ENCODE measurements around the gene ELOVL6.
A peak's percentile ranks its signal among the peaks of the same experiment; 100 is the strongest.
"Not testable (repeated sequence)": the region's sequence is repeated elsewhere in the genome, so short reads cannot be mapped to it uniquely, and the experiment has no call there.

The ELOVL6 gene

DNA sequence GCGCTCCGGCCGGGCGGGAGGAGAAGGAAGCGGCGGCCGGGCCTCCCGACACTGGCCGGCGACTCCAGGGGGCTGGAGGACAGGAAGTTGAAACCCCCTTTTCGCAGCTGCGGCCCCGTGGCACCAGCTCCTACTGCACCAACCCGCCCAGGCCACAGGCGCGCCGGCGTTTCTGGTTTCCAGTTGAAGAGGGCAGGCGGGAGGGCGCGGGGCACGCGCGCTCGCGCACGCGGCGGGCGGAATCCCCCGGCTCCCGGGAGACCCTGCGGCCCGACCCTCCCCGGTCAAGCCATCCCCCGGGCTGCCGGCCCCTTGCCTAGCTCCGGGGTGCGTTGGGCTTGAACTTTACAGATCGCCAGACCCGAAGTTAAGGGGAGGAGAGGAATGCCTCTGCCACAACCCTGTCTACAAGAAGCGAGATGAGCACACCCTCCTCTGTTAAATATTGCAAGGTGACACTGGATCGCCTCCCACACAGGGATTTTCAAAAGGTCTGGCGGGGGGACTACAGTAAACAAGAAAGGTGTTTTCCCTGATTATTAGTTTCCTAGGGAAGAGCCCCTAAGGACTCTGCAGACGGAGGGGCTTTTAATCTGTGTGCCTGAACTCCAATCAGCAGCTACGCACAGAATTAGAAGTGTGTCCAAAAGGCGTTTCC lies 1.4 kb downstream of the ELOVL6 start:
- DNase-seq (ENCODE audit: low read depth) = no peak

DNA sequence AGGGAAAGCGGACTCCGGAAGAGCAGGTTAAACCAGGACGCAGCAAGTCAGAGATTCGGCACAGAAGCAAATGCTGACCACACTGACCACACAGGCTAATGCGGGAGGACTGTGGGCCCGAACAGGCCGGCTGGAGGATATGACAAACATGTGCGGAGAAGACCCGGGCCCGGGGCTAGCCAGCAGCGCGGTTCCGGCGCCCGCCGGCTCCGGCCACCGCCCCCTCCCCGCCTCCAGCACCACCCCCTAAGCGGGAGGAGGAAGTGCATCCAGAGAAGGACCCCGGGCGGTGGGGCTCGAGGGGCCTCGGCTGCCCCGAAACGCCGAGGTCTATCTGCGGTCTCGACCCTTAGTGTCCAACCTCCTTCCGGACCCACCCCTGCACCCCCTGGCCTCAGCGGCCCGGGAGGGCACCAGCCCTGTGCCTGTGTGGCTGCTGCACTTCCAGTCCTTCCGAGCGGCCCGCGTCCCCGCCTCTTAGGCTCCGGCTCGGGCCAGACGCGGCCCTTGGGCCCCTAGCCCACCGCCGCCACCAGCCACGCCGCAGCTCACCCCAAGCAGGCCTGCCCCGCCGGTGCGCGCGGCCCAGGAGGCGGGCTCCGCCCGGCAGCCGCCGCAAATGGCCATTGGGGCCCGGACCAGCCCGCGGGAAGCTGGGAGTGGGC lies 2.1 kb downstream of the ELOVL6 start:
- no peak for DNase-seq (ENCODE audit: low read depth)

DNA sequence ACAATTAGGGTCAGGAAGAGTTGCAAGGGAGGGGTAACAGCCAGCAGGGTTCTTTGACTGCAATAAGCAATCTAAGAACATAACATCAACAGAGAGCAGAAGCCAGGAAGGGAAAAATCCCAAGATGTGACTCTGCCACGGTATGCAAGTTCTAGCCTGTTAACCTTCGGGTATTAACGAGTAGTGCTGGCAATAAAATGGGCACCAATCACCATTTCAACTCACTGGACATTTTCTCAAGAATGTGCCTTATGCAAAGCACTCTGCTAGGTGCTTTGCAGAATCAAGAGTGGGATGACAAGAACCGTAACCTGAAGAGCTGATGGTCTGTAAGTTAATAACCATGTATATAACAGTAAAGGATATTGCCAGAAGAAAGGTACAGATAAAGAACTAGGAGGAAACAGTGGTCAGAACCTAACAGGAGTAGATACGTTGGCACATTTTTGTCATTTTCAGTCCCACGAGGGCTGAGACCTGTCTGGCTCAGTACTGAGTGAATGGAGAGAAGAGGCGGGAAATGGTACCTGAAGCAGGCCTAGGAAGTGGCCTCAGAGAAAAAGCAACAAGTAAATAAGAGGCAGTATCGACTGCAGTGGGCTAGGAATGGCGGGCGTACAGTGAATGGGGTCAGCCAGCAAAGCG lies 2.7 kb downstream of the ELOVL6 start:
- no peak for DNase-seq (ENCODE audit: low read depth)

DNA sequence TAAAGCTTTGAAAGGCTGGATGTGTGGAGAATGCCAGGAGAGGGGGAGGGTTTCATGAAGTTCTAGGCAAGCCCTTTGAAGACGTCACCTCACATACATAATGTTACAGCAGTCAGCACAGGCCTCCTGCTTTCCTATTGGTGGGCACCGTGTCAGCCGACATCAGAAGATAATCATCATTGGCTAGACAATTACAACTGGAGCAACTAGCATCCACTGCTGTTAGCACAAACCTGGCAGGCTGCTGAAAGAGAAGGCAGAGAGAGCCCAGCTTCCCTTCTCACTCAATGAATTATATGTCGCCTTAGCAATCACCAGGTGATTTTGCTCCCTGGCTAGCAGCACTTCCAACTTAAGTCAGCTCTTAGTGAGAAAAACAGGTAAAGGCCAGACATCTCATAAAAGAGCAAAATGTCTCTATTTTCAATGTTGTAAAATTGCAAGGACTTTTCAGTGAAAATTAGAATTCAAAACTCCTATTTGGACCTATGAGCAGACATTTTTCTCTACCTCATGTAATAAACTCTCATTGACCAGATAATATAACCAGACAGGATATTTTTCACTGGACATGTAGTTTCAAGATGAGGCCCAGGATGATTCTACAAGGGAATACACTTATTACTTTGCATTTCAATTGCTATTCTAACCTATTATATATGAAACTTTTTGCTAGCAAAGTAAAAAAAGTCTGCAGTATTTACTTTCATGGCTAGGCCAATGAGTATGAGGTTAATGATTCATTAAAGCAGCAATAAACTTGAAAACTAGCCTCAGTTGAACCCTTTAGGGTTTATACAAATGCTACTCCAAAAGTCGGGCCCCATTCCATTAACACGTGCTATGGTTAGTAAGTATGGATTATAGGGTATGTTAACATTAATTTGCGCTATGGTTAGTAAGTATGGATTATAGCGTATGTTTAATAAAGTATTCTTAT lies 4.3 kb downstream of the ELOVL6 start:
- DNase-seq (ENCODE audit: low read depth) = no peak

DNA sequence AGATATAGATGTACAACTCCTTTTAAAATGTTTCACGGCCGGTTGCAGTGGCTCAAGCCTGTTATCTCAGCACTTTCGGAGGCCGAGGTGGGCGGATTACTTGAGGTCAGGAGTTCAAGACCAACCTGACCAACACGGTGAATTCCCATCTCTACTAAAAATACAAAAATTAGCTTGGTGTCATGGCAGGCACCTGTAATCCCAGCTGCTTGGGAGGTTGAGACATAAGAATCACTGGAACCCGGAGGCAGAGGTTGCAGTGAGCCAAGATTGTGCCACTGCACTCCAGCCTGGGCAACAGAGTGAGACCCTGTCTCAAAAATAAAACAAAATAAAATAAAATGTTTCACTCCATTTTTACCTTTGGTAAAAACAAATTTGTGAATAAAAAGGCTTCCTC lies 5.1 kb downstream of the ELOVL6 start:
- not testable (repeated sequence) for DNase-seq (ENCODE audit: low read depth)

DNA sequence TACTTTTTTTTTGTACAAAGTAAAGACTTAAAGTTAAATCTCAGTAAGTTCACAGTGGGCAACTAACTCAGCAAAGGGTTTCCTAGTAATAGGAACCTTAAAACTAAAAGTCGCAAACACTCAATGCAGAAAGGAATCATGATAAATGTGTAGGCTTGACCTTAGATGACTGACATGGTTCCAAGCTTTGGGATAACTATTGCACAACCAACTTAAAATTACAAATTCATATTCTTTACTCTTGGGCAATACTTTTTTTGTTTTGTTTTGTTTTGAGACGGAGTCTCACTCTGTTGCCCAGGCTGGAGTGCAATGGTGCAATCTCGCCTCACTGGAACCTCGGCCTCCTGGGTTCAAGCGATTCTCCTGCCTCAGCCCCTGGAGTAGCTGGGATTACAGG lies 8.2 kb downstream of the ELOVL6 start:
- no peak for DNase-seq (ENCODE audit: low read depth)

DNA sequence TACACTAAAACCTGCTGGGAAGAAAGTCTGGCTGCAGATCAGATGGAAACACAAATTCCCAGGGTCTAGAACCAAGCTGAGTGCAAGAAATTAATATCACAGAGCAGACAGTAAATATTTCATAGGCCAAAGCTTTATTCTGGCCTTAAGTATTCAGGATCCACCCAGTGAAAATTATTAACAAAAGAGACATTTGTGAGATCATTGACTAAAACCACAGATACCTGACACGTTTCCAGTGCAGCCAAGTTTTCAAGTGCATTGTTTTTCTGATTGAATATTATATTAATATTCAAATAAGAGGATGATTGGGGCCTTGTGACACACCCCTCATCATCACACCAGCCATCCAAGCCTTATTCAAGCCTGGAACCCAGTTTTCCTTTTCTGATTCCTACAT lies 10.3 kb downstream of the ELOVL6 start:
- DNase-seq (ENCODE audit: low read depth) = no peak

DNA sequence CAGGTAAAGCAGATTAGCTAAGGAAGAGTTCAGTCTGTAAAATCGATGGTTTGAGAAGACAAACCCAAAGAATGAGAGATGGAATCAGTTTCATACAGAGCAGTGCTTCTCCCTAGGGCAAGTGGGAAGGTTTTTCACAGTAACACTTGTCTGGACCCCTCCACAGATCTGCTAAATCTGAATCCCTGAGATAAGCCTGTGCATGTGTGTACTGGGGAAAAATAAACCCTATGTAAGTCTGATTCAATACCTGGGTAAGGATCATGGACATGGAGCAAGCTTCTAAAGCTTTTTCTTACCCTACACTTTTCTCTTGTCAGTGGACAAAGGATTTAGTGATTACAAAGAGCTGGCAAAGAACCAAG lies 13.6 kb downstream of the ELOVL6 start:
- no peak for DNase-seq (ENCODE audit: low read depth)

DNA sequence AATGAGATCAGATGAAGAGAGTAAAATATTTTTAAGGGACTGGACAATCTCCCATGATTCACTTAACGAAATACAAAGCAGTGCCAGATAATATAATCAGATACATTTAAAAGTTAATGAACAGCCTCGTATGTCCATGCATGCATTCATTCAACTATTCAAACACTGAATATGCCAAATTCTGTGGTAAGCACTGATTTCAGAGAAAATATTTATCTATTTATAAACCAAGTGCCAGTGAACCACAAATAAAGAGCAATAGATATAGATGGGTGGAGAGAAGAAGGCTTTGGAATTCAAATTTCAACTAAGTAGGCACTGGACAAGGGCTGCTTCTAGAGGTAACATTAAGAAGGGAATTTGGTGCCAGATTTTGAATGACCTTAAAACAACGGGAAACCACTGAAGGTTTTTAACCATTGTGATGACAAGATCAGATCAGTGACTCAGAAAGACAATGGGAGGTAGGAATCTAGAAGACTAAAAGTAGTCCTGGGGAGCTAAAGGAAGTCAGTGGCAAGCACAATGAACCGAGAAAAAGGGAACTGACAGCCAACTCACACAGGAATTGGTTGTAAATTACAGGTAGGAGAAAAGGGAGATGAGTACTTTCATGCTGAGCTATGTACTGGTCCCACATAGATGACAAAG lies 14.2 kb downstream of the ELOVL6 start:
- no peak for DNase-seq (ENCODE audit: low read depth)

DNA sequence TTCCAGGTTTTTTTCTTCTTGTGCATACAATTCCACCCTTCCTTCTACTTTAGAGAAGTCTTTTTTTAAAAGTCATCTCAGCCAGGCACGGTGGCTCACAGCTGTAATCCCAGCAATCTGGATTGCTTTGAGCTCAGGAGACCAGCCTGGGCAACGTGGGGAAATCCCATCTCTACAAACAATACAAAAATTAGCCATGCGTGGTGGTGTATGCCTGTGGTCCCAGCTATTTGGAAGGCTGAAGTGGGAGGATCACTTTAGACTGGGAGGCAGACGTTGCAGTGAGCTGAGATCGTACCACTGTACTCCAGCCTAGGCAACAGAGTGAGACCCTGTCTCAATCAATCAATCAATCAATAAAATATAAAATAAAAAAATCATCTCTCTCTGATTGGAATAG lies 14.8 kb downstream of the ELOVL6 start:
- no peak for DNase-seq (ENCODE audit: low read depth)

DNA sequence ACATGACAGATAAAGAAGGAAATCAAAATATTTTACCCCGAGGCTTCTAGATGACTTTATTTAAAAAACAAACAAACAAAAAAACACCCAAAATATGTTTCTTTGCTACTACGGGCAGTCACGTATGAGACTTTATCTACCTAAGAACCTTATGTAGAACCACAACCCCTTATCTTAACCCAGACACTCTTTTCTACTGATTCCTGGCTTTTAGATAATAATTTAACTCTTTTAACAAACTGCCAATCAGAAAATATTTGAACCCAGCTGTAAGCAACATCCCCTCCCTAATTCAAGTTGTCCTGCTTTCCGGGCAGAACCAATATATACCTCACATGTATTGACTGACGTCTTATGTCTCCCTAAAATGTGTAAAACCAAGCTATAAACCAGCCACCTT lies 15.4 kb downstream of the ELOVL6 start:
- DNase-seq (ENCODE audit: low read depth) = no peak

DNA sequence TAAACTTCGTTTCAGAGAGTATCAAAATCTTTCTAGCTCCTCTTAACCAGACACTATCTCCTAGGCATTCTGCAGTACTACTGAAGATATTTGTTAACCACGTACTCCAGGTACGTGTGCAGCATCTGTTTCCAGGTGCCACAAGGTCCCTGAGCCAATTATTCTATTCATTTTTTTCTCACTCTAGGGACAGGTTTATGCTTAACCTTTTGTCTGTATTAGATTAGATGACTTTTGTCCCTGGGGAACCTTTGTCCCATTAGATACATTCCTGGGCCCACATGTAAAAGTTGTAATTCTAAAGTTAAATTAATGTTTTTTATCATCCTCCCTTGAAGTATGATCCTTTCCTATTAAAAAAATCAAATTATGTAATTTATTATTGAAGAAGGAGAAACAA lies 16.5 kb downstream of the ELOVL6 start:
- DNase-seq (ENCODE audit: low read depth) = no peak

DNA sequence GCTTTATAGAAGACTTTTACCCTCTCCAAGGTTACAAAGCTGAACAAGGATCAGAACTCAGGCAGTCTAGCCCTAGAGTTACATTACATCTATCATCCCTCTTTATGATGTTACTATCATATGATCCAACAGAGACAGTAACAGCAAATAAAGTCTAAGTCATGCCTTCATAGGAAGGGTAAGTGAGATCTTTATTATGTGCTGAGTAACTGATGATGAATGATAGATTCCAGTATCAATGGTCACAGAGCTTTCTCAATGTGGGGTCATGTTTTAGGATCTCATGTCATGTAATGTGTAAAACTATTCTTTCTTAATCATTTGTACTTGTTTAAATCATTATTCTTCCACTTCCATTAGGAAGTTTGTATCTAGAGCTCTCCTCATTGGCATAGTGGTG lies 22.8 kb downstream of the ELOVL6 start:
- no peak for DNase-seq (ENCODE audit: low read depth)

DNA sequence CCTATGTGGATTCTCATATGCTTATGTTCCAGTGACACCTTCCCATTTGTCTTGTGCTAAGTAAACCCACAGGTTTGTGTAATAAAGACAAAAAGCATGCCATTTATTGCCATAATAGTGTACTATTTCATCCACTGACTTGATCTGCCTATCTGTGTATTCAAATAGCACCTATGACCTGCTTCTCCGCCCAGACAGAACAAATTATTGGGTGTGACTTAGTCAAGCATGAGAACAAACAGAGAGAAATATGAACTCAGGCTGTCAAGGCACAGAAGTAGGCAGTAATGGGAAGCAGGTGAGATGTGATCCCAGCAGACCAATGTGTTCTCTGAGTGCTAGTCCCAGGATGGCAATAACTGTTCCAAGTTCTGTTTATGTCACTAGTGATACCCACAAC lies 25.4 kb downstream of the ELOVL6 start:
- no peak for DNase-seq (ENCODE audit: low read depth)

DNA sequence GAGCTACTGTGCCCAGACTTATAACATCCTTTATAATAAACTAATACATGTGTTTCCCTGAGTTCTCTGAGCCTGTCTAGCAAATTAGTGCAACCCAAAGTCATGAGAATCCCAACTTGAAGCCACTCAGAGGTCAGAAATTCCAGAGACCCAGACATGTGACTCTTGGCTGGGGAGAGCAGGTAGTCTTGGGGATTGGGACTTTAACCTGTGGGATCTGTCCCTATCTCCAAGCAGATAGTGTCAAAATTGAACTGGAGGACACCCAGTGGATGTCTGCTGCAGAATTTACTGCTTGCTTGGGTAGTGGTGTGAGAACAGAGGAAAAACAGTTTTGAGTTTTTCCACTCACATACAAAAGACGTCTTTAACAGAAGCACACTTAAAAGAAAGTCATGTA lies 26.4 kb downstream of the ELOVL6 start:
- no peak for DNase-seq (ENCODE audit: low read depth)

DNA sequence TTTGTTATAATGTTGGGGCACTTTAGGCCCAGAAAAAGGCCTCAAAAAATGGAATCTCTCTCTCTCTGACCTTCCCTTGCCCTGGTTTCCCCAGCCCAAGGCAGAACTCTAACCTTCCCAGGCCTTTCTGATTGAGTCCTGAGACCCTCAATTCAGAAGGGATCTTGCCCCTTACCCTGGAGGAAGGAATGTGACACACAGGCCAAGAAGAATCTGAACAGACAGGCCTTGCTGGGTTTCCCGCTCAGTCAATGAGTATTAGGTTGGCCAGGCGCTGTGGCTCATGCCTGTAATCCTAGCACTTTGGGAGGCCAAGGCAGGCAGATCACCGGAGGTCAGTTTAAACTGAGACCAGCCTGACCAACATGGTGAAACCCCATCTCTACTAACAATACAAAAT lies 27.6 kb downstream of the ELOVL6 start:
- DNase-seq (ENCODE audit: low read depth) = no peak

DNA sequence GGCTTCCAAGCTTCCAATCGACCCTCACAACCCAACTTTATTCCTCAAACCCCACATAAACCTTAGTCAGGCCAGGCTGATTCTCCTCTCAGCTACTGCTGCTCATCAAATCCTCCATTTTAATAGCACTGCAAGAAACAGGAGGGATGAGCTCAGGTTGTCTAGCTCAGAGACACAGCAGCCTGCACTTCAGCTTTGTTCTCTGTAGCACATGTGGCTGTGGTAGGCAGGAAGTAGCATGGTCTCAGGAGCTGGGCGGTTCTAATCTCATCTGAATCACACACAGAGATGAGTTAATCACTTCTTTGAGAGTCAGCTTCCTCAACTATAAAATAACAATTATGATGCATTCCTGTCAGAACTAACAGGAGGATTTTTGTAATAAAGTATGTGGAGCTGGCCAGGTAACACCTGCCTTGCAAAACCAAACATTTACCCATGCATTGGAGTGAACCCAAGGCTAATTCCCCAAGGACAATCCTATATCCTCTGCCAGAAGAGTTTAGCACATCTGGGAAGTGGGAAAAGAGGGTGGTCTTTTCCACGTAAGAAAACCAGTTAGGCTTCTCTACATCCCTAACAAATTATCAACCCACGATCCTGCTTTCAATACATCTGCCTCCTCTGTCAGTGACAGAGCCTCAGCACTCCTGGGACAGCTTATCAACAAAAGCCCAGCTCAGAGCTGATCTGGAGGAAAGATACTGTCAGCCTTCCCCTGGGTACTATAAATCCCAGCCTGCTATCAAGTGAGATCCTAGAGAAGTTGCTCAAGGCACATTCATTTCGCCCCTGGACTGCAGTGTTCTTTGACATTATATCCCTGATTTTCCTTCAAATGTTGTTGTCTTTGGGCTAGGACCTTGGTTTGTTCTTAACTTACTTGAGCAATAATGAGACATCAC lies 32.8 kb downstream of the ELOVL6 start:
- DNase-seq (ENCODE audit: low read depth) = peak; percentile 70

DNA sequence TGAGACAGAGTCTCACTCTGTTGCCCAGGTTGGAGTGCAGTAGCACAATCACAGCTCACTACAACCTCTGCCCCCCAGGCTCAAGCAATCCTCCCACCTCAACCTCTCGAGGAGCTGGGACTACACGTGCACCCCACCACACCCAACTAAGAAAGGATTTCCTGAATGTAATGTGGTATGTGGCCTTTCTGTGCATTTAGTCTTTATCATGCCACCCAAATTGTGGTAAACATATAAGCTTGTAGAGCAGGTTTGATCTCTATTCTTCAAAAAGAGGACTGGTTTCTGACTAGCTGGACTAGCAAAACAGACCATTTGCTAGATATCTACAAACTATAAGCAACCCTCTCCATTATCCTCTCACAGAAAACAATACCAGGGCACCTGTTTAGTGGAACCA lies 33.6 kb downstream of the ELOVL6 start:
- DNase-seq (ENCODE audit: low read depth) = no peak

DNA sequence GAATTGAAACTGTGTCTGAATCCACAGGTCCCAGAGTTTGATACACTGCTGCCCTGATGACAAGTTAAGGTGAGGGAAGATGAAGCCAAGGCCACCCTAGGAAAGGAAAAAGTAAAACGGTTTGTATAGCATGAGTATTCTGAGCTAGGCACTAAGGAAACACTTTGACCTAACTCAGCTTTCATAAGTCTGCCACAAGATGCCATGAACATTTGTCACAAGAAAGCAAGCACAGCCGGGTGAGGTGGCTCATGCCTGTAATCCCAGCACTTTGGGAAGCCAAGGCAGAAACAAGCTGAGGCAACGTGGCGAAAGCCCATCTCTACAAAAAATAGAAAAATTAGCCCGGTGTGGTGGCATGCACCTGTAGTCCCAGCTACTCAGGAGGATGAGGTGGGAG lies 34.2 kb downstream of the ELOVL6 start:
- DNase-seq (ENCODE audit: low read depth) = peak; percentile 43

DNA sequence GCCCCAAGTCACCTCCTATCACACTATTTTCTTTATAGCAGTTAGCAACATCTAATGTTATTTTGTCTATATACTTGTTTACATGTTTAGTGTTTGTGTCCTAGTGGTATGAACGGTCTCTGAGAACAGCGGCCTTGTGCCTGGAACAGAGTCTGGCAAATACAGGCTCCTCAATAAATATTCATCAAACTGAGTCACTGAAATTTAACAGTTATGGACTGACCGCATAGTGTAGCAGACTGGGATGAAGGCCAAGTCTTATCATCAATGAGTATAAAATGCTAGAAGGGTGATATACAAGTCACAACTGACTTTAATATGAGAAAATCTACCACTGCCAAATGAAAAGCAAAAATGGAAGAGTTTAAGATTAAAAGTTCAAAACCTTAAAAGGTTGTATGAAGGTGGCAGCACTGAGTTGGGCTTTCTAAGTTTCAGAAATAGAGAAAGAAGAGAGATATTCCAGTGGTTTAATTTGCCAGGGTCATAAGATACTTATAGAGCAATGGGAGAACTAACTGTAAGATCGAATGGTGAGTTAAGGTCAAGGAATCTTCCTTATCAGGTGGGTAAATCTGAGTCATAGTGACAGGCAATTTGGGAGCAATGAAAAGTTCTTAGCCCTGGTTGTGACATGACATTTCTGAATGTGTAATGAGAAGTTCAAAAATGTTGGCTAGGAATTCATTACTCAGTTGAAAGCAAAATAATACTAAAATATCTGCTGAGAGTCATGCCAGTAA lies 34.9 kb downstream of the ELOVL6 start:
- DNase-seq (ENCODE audit: low read depth) = peak; percentile 73
